Raji (cell line): Measurements from ENCODE around the gene HLCS.

ENCODE experiments used
- POLR2A ChIP-seq: IDR thresholded peaks from 2 replicates; pipeline ENCODE4 v1.6.1; 2011; ENCODE audit warnings: low read depth, low read length, control low read depth; ENCODE audit not compliant: insufficient read depth

HLCS gene

GRCh38 chr21:36966066-36966820, at the start of gene HLCS:
Gene HLCS, minus strand, starts transcription at chr21:36966669. Its CDS starts 31 bp downstream, at chr21:36966638.
- peak; percentile 70 for TF ChIP-seq POLR2A

DNA sequence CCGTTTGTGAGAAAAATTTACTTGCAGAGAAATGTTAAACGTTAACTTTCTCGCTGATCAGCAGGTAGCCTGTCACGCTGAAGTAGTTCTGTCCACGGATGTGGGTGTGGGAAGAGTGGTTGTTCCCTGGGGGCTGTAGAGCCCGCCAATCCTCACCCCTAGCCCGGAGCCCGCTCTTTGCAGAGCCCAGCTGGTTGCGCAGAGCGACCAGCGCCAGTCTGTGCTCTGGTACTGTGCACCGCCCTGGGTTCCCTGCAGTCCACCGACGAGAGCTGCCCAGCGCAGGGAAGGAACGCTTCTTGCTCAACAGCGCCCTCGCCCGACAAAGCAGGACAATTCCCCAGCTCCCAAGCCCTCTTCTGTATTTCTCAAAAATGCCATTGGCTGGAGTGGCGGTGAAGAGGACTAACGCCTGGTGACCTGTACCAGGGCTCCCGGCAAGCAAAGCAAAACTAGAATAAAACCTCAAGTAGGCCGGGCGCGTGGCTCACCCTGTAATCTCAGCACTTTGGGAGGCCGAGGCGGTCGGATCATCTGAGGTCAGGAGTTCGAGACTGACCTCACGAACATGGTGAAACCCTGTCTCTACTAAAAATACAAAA, 43.4 kb upstream of the HLCS start:
- no peak for TF ChIP-seq POLR2A

GRCh38 chr21:37008724-37009123, 42.3 kb upstream of the HLCS start:
- no peak for TF ChIP-seq POLR2A

GRCh38 chr21:37006486-37007291, 40.2 kb upstream of the HLCS start, which contains the start of gene RIPPLY3:
Gene RIPPLY3, plus strand, starts transcription at chr21:37006702. Its CDS starts 71 bp downstream, at chr21:37006773.
- no peak for TF ChIP-seq POLR2A

- no peak for TF ChIP-seq POLR2A
These were observed 39.3 kb upstream of the HLCS start for GRCh38 chr21:37005548-37006485.

GRCh38 chr21:37001441-37001840, 35.0 kb upstream of the HLCS start:
- TF ChIP-seq POLR2A = no peak

DNA sequence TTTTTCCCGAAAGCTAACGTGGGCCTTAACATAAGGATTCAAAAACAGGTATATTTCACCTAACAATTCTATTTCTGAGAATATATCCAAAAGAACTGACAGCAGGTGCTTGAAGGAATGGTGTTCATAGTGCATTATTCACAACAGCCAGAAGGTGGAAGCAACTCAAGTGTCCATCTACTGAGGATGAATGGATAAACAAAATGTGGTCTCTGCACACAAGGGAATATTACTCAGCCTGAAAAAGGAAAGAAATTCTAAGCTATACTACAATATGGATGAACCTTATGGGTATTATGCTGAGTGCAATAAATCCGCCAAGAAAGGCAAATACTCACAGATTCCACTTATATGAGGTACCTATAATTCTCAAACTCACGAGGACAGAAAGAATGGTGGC, 33.9 kb upstream of the HLCS start:
- TF ChIP-seq POLR2A = no peak

- no peak for TF ChIP-seq POLR2A
These were observed 32.8 kb upstream of the HLCS start for GRCh38 chr21:36999131-36999898.

DNA sequence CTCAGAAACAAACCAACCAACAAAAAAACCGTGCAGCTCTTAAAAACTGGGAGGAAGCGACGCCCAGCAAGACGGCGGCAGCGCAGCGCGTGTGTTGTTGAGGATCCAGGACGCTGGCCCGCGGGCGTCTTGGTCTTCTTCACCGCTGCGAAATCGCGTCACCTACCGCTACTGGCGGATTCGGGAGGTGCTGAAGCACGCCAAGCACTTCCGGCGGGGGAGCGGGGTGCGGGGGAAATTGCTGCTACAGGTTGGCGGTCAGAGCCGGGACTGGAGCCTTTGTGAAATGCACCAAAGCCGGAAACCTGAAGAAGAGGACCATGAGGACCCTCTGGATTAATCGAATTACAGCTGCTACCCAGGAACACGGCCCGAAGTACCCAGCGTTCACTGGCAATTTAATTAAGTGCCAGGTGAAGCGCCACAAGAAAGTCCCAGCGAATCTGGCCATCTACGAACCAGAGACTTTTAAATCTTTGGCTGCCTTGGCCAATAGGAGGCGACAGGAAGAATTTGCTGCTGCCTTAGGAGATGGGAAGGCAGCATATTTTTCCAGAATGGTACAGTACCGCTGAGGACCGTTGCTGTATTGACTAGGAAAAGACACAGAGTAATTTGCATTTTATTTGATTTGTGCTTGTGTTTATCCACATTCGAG, 28.2 kb upstream of the HLCS start:
- no peak for TF ChIP-seq POLR2A

GRCh38 chr21:36992671-36993070, 26.2 kb upstream of the HLCS start:
- TF ChIP-seq POLR2A = no peak

DNA sequence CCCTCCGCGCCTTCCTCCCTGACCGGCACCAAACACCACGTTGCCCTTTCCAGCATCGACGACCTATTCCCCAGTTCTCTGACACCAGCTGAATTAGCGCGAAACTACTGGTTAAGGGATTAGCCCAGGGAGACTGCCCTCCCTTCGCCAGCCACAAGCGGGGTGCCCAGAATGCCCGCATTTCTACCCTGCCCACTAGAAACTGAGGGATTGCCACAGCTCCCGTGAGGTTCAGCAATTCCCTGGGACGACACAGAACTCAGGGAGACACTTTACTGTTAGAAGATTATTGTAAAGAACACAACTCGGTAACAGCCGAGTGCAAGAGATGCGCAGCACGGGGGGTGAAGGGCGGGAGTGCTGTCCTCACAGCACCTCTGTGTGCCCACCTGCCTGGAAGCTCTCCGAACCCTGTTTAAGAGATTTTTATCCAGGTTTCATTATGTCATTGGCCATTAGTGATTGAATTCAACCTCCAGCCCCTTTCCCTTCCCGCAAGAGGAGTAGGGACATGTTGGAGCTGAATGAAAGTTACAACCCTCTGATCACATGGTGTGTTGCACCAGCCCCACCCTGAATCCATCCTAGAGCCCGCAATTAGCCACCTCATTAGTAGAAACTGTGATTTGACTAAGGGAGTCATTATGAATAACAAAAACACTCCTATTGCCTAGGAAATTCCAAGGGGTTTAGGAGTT, 24.2 kb upstream of the HLCS start:
- no peak for TF ChIP-seq POLR2A

DNA sequence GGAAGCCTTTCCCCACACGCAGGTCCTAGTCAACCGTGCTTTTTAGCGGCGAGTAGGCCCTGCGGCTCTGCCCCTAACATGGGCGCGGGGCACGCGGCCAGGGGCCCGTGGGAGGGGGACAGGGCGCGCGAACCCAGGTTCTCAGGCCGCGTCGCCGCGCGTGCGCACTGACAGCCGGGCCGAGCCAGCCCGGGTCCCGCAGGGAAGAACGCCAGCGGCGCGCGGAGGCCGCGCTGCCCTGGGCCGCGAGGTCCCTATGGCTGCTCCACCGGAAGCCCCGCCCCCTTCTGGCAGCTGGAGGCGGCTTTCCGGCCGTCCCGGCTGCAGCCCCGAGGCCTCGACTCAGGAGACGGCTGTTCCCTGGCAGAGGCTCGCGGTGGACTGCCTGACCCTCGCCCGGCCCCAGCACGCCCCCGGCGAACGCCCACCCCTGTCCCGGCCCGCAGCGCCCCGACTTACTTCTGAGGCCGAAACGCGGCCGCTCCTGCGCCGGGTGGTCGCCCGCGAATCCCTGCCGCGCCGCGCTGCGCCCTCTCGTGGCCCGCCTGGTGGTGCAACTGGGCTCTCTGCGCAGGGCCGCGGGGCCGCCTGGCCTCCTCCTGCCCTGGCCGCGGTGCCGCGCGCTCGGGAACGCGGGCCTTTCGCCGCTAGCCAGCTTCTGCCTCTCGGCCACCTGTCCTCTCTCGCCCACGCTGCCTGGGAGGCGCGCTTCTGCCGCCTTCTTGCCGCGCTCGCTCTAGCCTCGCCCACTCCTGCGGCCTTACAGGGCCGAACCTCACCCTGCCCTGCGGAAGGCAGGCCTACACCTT, 23.4 kb upstream of the HLCS start:
- TF ChIP-seq POLR2A = peak; percentile 71
